GM12878 (cell line): ENCODE data around the gene COIL. TPM values are rescaled to one million over a fixed set of nuclear protein-coding genes. Genes with fewer than 3 reads are reported as not detected.

Experiments
- ATAC-seq: fragments of 200-7000 bp; cut with Tn5 transposase; 3 replicates; pipeline ENCODE4 v1.9.1; 2020; ENCODE audit warnings: mild to moderate bottlenecking, moderate library complexity
- BruUV-seq: library from RNA; stranded (reverse); fragments of 400-500 nt; replicated peaks from 2 replicates; lab custom pipeline; 2021; lab: Mats Ljungman, UMichigan
- CTCF ChIA-PET: fragments of 300-600 bp; sonication (Branson Sonifier 250); formaldehyde crosslinking; extraction: SDS; loops from one replicate; lab custom pipeline; 2021; ENCODE audit warnings: inconsistent platforms; lab: Yijun Ruan, JAX
- POLR2A ChIA-PET: fragments of 350-600 bp; formaldehyde crosslinking; extraction: SDS; loops from one replicate; lab custom pipeline; 2021; ENCODE audit warnings: inconsistent platforms; lab: Charles Lee
- RAD21 ChIA-PET: fragments of 300-600 bp; sonication (Branson Sonifier 250); formaldehyde crosslinking; loops from one replicate; lab custom pipeline; 2023; ENCODE audit warnings: antibody characterized with exemption; ENCODE audit not compliant: unreplicated experiment; lab: Charles Lee
- SMC1A ChIA-PET: fragments of 300-600 bp; sonication (Branson Sonifier 250); formaldehyde crosslinking; loops from one replicate; lab custom pipeline; 2023; ENCODE audit not compliant: unreplicated experiment, uncharacterized antibody; lab: Charles Lee
- DNase-seq: peaks from one replicate; pipeline ENCODE4 v3.0.0-alpha.2; 2011; ENCODE audit warnings: low read depth, low spot score
- FAIRE-seq: peaks from 3 replicates; lab custom pipeline; 2011; peaks lifted over from hg19 to GRCh38; lab: Jason Lieb, UNC
- H2AFZ ChIP-seq: 2 replicates; pipeline ENCODE4 v1.6.0; 2011; ENCODE audit warnings: low read depth, low read length, control low read depth; ENCODE audit not compliant: control insufficient read depth
- H3K27ac ChIP-seq: 2 replicates; pipeline ENCODE4 v1.5.1; 2011; ENCODE audit warnings: control low read depth; ENCODE audit not compliant: control insufficient read depth, insufficient read depth
- H3K27me3 ChIP-seq, 2 experiments: replicated peaks in 1 of 2; 2 replicates each; pipeline versions ENCODE4 v1.6.0 to v1.6.1; 2011; ENCODE audit warnings: low read length in 1 of 2; ENCODE audit not compliant: control insufficient read depth in 2 of 2, insufficient read depth in 2 of 2
- H3K36me3 ChIP-seq, 2 experiments: 2 replicates each; pipeline ENCODE4 v1.5.1; 2011; ENCODE audit warnings: low read length in 1 of 2; ENCODE audit not compliant: control insufficient read depth in 2 of 2, insufficient read depth in 2 of 2
- H3K4me1 ChIP-seq: 2 replicates; pipeline ENCODE4 v1.6.1; 2011; ENCODE audit warnings: mild to moderate bottlenecking, low read length, moderate library complexity, mixed read lengths; ENCODE audit not compliant: control insufficient read depth, insufficient read depth
- H3K4me2 ChIP-seq: 2 replicates; pipeline ENCODE4 v1.6.0; 2011; ENCODE audit warnings: control low read depth; ENCODE audit not compliant: control insufficient read depth, insufficient read depth
- H3K4me3 ChIP-seq: fragments of 200-600 bp; sonication (generic); 2 replicates; pipeline ENCODE4 v1.5.1; 2016
- H3K79me2 ChIP-seq: 2 replicates; pipeline ENCODE4 v1.6.0; 2011; ENCODE audit warnings: low read length; ENCODE audit not compliant: control insufficient read depth, insufficient read depth
- H3K9ac ChIP-seq: 2 replicates; pipeline ENCODE4 v1.8.0; 2011; ENCODE audit warnings: low read length, control low read depth, mixed read lengths; ENCODE audit not compliant: control insufficient read depth, insufficient read depth
- H3K9me3 ChIP-seq: replicated peaks from 3 replicates; pipeline ENCODE4 v1.5.1; 2011; ENCODE audit warnings: mild to moderate bottlenecking, low read length; ENCODE audit not compliant: control insufficient read depth, insufficient read depth
- H4K20me1 ChIP-seq: 2 replicates; pipeline ENCODE4 v1.6.0; 2011; ENCODE audit not compliant: control insufficient read depth, insufficient read depth
- CHD2 ChIP-seq: IDR thresholded peaks from 2 replicates; pipeline ENCODE4 v1.6.1; 2011; ENCODE audit warnings: low read depth, low read length, improper control_type of control experiment, borderline replicate concordance
- FOXM1 ChIP-seq: IDR thresholded peaks from 2 replicates; pipeline ENCODE4 v1.6.1; 2012; ENCODE audit warnings: low read depth, mild to moderate bottlenecking, inconsistent platforms, low read length, moderate library complexity
- HDAC6 ChIP-seq: fragments of 200-600 bp; sonication (generic); IDR thresholded peaks from one replicate; pipeline ENCODE4 v1.8.0; 2017; ENCODE audit warnings: antibody characterized with exemption; ENCODE audit not compliant: unreplicated experiment
- JUND ChIP-seq: IDR thresholded peaks from 2 replicates; pipeline ENCODE4 v1.6.1; 2012; ENCODE audit warnings: low read depth, mild to moderate bottlenecking, low read length, improper control_type of control experiment, moderate library complexity
- KAT2A ChIP-seq: conservative IDR thresholded peaks from 2 replicates; pipeline ENCODE4 v1.6.1; 2011; ENCODE audit warnings: low read depth, low read length; ENCODE audit not compliant: control insufficient read depth
- MEF2B ChIP-seq: fragments of 450-650 bp; IDR thresholded peaks from 2 replicates; pipeline ENCODE4 v1.6.1; 2018; ENCODE audit warnings: mild to moderate bottlenecking, moderate library complexity; ENCODE audit not compliant: partially characterized antibody, poor library complexity, severe bottlenecking
- MTA3 ChIP-seq: IDR thresholded peaks from 2 replicates; pipeline ENCODE4 v1.6.1; 2012; ENCODE audit warnings: low read length, inconsistent platforms, borderline replicate concordance
- NR2F1 ChIP-seq: fragments of 450-650 bp; conservative IDR thresholded peaks from 2 replicates; pipeline ENCODE4 v1.6.1; 2017; ENCODE audit warnings: mild to moderate bottlenecking
- POU2F2 ChIP-seq: IDR thresholded peaks from 3 replicates; pipeline ENCODE4 v1.6.1; 2011; ENCODE audit warnings: low read depth, mild to moderate bottlenecking, low read length, borderline replicate concordance
- SREBF1 ChIP-seq: IDR thresholded peaks from 2 replicates; pipeline ENCODE4 v1.6.1; 2012; ENCODE audit warnings: mild to moderate bottlenecking, low read length
- SREBF2 ChIP-seq: IDR thresholded peaks from 2 replicates; pipeline ENCODE4 v1.6.1; 2012; ENCODE audit warnings: mild to moderate bottlenecking, low read length
- STAT3 ChIP-seq: IDR thresholded peaks from 2 replicates; pipeline ENCODE4 v1.6.1; 2011; ENCODE audit warnings: low read depth, low read length, improper control_type of control experiment
- WRNIP1 ChIP-seq: IDR thresholded peaks from 2 replicates; pipeline ENCODE4 v1.6.1; 2011; ENCODE audit warnings: low read depth, low read length, improper control_type of control experiment, borderline replicate concordance
- WGBS: methylation state at CpG from one replicate; pipeline ENCODE4 v1.1.6; 2016; ENCODE audit warnings: low lambda C conversion rate; ENCODE audit not compliant: insufficient replicate concordance, insufficient coverage; ENCODE audit errors: missing lambda C conversion rate; 5-methylcytosine and 5-hydroxymethylcytosine counted together
- in situ Hi-C: fragments of 300-500 bp; cut with MboI; formaldehyde crosslinking; loops from 9 replicates; pipeline ENCODE4 v1.14.3; 2018; ENCODE audit warnings: mixed read lengths
- intact Hi-C: fragments of 100-400 bp; cut with micrococcal nuclease; formaldehyde crosslinking; loops from one replicate; pipeline ENCODE4 v1.14.2; 2022; ENCODE audit not compliant: unreplicated experiment
- polyA plus RNA-seq, 11 experiments: library from polyadenylated mRNA; depleted of rRNA in 4 of 11; unstranded in 6 of 11; stranded (reverse) in 5 of 11; fragments of >200 nt; fragmentation: Nextera tagmentation in 4 of 11; fragmentation: Illumina TruSeq in 1 of 11; extraction: Ambion mirVana in 4 of 11; extraction: Trizol in 1 of 11; gene quantifications; 1 replicate in 1 of 11; 2 replicates in 10 of 11; pipeline versions ENCODE4 v1.2.1 to v1.2.3, GENCODE V29; 2011 to 2016; ENCODE audit warnings: inconsistent platforms in 2 of 11, missing spikeins in 2 of 11, low read depth in 1 of 11
- total RNA-seq, 4 experiments: library from RNA; depleted of rRNA in 3 of 4; stranded (reverse); fragments of >200 nt in 3 of 4; fragmentation: Illumina TruSeq in 1 of 4; extraction: Trizol in 1 of 4; gene quantifications; 2 replicates each; pipeline versions ENCODE4 v1.2.1 to v1.2.3, GENCODE V29; 2013 to 2021

The COIL gene
- total and polyA plus RNA-seq, 10 of the 15 experiments (the other 5 are each of a cell fraction or from before 2014, with no cell fraction given) = 13.7 to 24.3 (median 17.4) TPM

DNA sequence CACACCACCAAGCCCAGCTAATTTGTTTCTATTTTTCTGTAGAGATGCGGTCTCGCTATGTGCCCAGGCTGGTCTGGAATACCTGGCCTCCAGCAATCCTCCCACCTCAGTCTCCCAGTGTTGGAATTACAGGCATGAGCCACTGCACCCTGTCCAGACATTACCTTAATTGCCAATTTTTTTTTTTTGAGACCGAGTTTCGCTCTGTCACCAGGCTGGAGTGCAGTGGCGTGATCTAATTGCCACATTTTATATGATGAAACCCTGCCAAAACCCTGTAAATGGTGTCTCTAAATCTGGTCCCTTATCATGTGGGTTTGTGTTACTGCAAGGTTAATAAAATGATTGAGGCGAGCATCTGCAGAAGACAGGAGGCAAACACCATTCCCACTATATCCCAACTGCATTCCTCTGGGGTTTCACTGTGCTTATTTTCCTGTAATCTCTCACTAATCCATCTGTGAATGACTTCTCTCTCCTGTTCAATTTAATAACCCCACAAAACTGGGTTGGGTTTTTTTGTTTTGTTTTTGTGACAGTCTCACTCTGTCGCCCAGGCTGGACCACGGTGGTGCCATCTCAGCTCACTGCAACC, 27.6 kb downstream of the COIL start:
- POLR2A ChIA-PET = no interaction called here
- H3K4me2 ChIP-seq = no peak overlapping the region
- CTCF ChIA-PET = interaction anchor here (1.0 to 4.1 kb wide), 2 partner anchors 113 to 116 kb away, joined by 3 to 19 read pairs; no protein-coding TSS in a partner anchor
- SMC1A ChIA-PET = interaction anchor here (1.3 to 3.4 kb wide), 4 partner anchors 9 to 114 kb away, joined by 3 to 21 read pairs (median 6); no protein-coding TSS in a partner anchor
- WGBS = 97% methylated on average over 8 of the region's 8 CpGs
- intact Hi-C loops (no loop called here), in situ Hi-C loops (no loop called here)
- peaks cover 2% of the 10 kb centered on the region; the same call in 2 of the 3 replicates for H3K9me3 ChIP-seq
- no peak for ATAC-seq
- H3K36me3 ChIP-seq = peaks cover 0 to 10% of the 10 kb centered on the region in 2 experiments; a peak in 1 of 4 replicates
- DNase-seq = no peak
- no peak for FAIRE-seq
- no peaks in the 10 kb centered on the region for H3K27me3 ChIP-seq
- TF ChIP-seq WRNIP1 (no peak), POU2F2 (no peak), HDAC6 (no peak), FOXM1 (no peak), SREBF1 (no peak), STAT3 (no peak)
- H3K79me2 ChIP-seq = no peaks in the 10 kb centered on the region
- no peak overlapping the region for H2AFZ ChIP-seq
- H3K9ac ChIP-seq = no peak overlapping the region
- BruUV-seq = no TSS peak
- no peaks in the 10 kb centered on the region for H3K4me1 ChIP-seq
- H3K4me3 ChIP-seq = no peak overlapping the region
- RAD21 ChIA-PET = interaction anchor here (1.2 kb wide), 1 partner anchor 114 kb away, joined by 3 read pairs; no protein-coding TSS in a partner anchor
- H3K27ac ChIP-seq = no peak overlapping the region
- no peaks in the 10 kb centered on the region for H4K20me1 ChIP-seq

DNA sequence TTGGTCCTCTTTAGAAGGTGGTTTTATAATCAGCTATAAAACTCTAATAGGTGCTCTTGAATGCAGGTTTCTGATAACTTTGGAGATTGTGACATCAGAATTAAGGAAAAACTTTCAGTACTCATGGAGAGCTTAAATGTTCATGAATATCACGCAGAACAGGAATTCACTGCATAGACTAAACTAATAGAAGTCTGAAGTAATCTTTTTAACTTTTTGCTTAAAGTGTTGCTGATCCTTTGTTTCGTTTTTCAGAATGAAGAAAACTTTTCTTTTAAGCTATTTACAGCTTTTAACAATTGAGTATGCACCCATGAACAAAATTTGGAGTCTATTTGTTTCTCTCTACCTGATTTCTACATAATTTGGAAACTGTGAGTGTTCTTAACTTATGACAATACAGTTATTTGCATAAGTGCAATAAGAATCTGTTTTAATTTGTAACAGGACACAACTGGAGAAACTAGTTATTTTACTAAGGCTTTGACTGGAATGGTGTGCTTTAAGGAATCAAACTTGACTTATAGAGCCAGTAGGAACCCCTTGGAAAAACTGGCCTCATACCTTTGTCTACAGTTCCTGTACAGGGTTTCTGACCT, 30.0 kb downstream of the COIL start:
- ATAC-seq (no peak), DNase-seq (no peak), FAIRE-seq (no peak)
- BruUV-seq = no TSS peak
- no peaks in the 10 kb centered on the region for H3K36me3 ChIP-seq
- no peak overlapping the region for H3K9ac ChIP-seq
- H3K27ac ChIP-seq = no peak overlapping the region
- intact Hi-C loops (no loop called here), in situ Hi-C loops (no loop called here)
- H3K4me3 ChIP-seq = no peak overlapping the region
- no peak overlapping the region for H2AFZ ChIP-seq
- H3K27me3 ChIP-seq = no peaks in the 10 kb centered on the region
- ChIA-PET RAD21 (no interaction called here), POLR2A (no interaction called here), SMC1A (interaction anchor here (1.5 to 3.4 kb wide), 3 partner anchors 11 to 112 kb away, joined by 4 to 21 read pairs (median 7); no protein-coding TSS in a partner anchor), CTCF (interaction anchor here (0.6 to 4.1 kb wide), 4 partner anchors 9 to 110 kb away, joined by 4 to 19 read pairs (median 7); no protein-coding TSS in a partner anchor)
- no peaks in the 10 kb centered on the region for H4K20me1 ChIP-seq
- 67% methylated on average over 2 of the region's 2 CpGs for WGBS
- H3K9me3 ChIP-seq = peaks cover 2% of the 10 kb centered on the region; the same call in 2 of the 3 replicates
- no peaks in the 10 kb centered on the region for H3K4me1 ChIP-seq
- H3K79me2 ChIP-seq = no peaks in the 10 kb centered on the region
- no peak overlapping the region for H3K4me2 ChIP-seq
- no peak for TF ChIP-seq JUND
- TF ChIP-seq MTA3 = no peak
- no peak for TF ChIP-seq CHD2
- TF ChIP-seq MEF2B = no peak
- TF ChIP-seq KAT2A = no peak
- TF ChIP-seq SREBF2 = no peak
- TF ChIP-seq STAT3 = no peak
- no peak for TF ChIP-seq NR2F1
